ENCODE data around the gene MEF2C. TPM values are rescaled to one million over a fixed set of nuclear protein-coding genes. Genes with fewer than 3 reads are reported as not detected.

MEF2C gene
- total RNA-seq, 1 donor from 2014 or later: 20.5 TPM

DNA sequence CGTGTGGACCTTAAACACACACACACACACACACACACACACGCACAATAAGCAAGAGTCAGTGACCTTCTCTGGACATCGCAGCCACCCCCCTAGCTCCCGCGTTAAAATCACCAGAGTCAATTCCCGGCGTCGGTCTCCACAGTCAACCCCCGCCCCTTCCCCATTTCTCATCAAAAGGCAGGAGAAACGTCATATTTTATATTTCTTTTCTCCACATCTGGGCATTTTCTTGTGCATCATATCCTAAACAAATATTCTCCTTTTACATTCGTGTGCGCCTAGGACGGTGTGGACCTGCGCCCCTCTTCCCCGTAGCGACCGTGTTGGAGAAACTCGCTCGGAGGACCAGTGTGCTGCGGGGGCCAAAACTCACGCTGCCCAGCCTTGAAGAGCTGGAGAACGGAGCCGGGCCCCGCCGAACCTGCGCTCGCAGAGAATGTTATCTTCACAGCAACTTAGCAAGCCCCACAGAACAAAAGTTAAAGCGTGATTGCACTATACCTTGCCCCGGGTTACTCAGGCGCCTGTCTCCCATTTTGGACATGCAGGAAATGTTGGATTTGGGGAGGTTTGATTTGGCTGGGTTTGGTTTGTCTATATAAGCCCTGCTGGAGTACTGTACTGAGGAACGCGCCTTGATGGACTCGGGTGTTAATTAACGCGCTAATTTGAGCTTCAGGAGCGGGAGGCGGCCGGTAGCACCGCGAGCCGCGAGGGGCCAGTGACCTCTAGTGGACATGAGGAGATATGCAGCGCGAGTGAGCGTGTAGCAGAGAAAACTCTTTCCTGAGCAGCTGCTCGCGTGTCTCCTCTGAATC lies 192.4 kb downstream of the MEF2C start:
- peaks cover 17% of the 10 kb centered on the region for H3K4me1 Mint-ChIP-seq (ENCODE audit: low read depth, unreplicated experiment)
- peak overlapping the region; percentile 59 for H3K9ac ChIP-seq (ENCODE audit: low read length)
- peaks cover 20% of the 10 kb centered on the region for H3K4me1 ChIP-seq (ENCODE audit: insufficient read depth, low read length)
- H3K27ac ChIP-seq (ENCODE audit: low read depth, low read length): peak overlapping the region; percentile 9
- peak overlapping the region; percentile 94 for H3K4me2 ChIP-seq (ENCODE audit: low read length)
- peaks cover 63% of the 10 kb centered on the region for H3K27me3 ChIP-seq (ENCODE audit: insufficient read depth, low read length)
- H3K27ac Mint-ChIP-seq (ENCODE audit: unreplicated experiment): peak overlapping the region; percentile 96
- DNase-seq (ENCODE audit: low read depth) (peak; percentile 48), FAIRE-seq (no peak)
- H4K20me1 ChIP-seq (ENCODE audit: insufficient read depth, low read length): no peaks in the 10 kb centered on the region
- H3K9me3 ChIP-seq (ENCODE audit: insufficient read depth, low read depth, low read length): no peaks in the 10 kb centered on the region
- H3K9me3 Mint-ChIP-seq (ENCODE audit: unreplicated experiment): peaks cover 22% of the 10 kb centered on the region
- H3K4me3 ChIP-seq (ENCODE audit: insufficient read depth, low read depth, low read length): peak overlapping the region; percentile 63
- peak overlapping the region; percentile 78 for H3K4me3 Mint-ChIP-seq (ENCODE audit: unreplicated experiment)
- no peaks in the 10 kb centered on the region for H3K36me3 Mint-ChIP-seq (ENCODE audit: low read depth, unreplicated experiment)
- peak; percentile 49 for TF ChIP-seq EZH2 (IDR thresholded peaks at IDR 0.05; ENCODE audit: insufficient read depth, low read length)
- TF ChIP-seq, protein P1, sequence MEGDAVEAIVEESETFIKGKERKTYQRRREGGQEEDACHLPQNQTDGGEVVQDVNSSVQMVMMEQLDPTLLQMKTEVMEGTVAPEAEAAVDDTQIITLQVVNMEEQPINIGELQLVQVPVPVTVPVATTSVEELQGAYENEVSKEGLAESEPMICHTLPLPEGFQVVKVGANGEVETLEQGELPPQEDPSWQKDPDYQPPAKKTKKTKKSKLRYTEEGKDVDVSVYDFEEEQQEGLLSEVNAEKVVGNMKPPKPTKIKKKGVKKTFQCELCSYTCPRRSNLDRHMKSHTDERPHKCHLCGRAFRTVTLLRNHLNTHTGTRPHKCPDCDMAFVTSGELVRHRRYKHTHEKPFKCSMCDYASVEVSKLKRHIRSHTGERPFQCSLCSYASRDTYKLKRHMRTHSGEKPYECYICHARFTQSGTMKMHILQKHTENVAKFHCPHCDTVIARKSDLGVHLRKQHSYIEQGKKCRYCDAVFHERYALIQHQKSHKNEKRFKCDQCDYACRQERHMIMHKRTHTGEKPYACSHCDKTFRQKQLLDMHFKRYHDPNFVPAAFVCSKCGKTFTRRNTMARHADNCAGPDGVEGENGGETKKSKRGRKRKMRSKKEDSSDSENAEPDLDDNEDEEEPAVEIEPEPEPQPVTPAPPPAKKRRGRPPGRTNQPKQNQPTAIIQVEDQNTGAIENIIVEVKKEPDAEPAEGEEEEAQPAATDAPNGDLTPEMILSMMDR (IDR thresholded peaks at IDR 0.05; ENCODE audit: insufficient read depth, low read depth, low read length): peak; percentile 96
- H3K27me3 Mint-ChIP-seq (ENCODE audit: low read depth, unreplicated experiment): peaks cover 93% of the 10 kb centered on the region
- no peaks in the 10 kb centered on the region for H3K36me3 ChIP-seq (ENCODE audit: insufficient read depth, low read length)
- peaks cover 20% of the 10 kb centered on the region for H3K79me2 ChIP-seq (ENCODE audit: insufficient read depth, low read length)
- peak overlapping the region; percentile 69 for H2AFZ ChIP-seq (ENCODE audit: low read depth, low read length)

DNA sequence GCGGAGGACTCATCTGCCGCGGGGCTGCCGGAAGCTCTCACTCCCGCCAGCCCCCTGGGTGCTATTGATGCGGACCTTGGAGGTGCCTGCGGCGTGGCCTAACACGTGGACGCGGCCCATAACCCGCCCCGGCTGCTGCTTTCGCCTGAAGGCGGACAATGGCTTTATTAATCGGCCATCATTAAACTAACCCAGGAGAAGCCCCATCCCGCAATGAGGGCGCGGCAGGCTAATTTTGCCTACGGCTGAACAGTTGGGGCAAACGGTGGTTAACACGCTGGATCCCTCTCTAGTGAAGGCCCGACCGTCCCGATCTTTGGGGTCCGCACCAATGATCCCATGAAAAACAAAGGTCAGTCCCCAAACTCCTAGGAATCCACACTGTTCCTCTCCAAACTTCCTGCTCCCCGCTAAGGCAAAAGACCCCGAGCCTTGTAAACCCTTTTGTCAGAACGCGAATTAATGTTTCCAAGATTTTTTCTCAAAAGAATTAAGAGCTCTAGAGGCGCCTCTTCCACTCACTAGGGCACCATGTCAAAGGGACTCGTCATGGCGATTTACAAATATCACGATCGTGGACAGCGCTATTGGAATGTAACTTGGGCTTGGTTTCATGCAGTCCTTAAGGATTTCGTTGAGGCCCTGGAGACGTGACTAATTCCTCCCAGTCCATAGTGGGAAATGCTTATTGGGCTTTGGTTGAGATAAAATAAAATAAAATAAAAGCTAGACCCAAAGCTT lies 193.1 kb downstream of the MEF2C start:
- peak overlapping the region; percentile 59 for H3K9ac ChIP-seq (ENCODE audit: low read length)
- peak overlapping the region; percentile 63 for H3K4me3 ChIP-seq (ENCODE audit: insufficient read depth, low read depth, low read length)
- H3K4me1 ChIP-seq (ENCODE audit: insufficient read depth, low read length): peaks cover 20% of the 10 kb centered on the region
- H3K27me3 ChIP-seq (ENCODE audit: insufficient read depth, low read length): peaks cover 63% of the 10 kb centered on the region
- no peak overlapping the region for H3K4me3 Mint-ChIP-seq (ENCODE audit: unreplicated experiment)
- no peak overlapping the region for H3K27ac Mint-ChIP-seq (ENCODE audit: unreplicated experiment)
- H4K20me1 ChIP-seq (ENCODE audit: insufficient read depth, low read length): no peaks in the 10 kb centered on the region
- H3K36me3 ChIP-seq (ENCODE audit: insufficient read depth, low read length): no peaks in the 10 kb centered on the region
- no peaks in the 10 kb centered on the region for H3K9me3 ChIP-seq (ENCODE audit: insufficient read depth, low read depth, low read length)
- H3K4me1 Mint-ChIP-seq (ENCODE audit: low read depth, unreplicated experiment): peaks cover 17% of the 10 kb centered on the region
- peak overlapping the region; percentile 69 for H2AFZ ChIP-seq (ENCODE audit: low read depth, low read length)
- peaks cover 89% of the 10 kb centered on the region for H3K27me3 Mint-ChIP-seq (ENCODE audit: low read depth, unreplicated experiment)
- peak; percentile 68 for DNase-seq (ENCODE audit: low read depth)
- no peak for FAIRE-seq
- no peaks in the 10 kb centered on the region for H3K36me3 Mint-ChIP-seq (ENCODE audit: low read depth, unreplicated experiment)
- H3K9me3 Mint-ChIP-seq (ENCODE audit: unreplicated experiment): peaks cover 21% of the 10 kb centered on the region
- H3K27ac ChIP-seq (ENCODE audit: low read depth, low read length): no peak overlapping the region
- H3K4me2 ChIP-seq (ENCODE audit: low read length): peak overlapping the region; percentile 94
- TF ChIP-seq EZH2 (IDR thresholded peaks at IDR 0.05; ENCODE audit: insufficient read depth, low read length): peak; percentile 44
- TF ChIP-seq, protein P1 (IDR thresholded peaks at IDR 0.05; ENCODE audit: insufficient read depth, low read depth, low read length): no peak
- peaks cover 20% of the 10 kb centered on the region for H3K79me2 ChIP-seq (ENCODE audit: insufficient read depth, low read length)
